ENCODE data around the gene CORO1C. TPM values are rescaled to one million over a fixed set of nuclear protein-coding genes. Genes with fewer than 3 reads are reported as not detected.

The CORO1C gene
- total RNA-seq, 2 experiments from 2014 or later = 30.9 to 35.7 TPM

DNA sequence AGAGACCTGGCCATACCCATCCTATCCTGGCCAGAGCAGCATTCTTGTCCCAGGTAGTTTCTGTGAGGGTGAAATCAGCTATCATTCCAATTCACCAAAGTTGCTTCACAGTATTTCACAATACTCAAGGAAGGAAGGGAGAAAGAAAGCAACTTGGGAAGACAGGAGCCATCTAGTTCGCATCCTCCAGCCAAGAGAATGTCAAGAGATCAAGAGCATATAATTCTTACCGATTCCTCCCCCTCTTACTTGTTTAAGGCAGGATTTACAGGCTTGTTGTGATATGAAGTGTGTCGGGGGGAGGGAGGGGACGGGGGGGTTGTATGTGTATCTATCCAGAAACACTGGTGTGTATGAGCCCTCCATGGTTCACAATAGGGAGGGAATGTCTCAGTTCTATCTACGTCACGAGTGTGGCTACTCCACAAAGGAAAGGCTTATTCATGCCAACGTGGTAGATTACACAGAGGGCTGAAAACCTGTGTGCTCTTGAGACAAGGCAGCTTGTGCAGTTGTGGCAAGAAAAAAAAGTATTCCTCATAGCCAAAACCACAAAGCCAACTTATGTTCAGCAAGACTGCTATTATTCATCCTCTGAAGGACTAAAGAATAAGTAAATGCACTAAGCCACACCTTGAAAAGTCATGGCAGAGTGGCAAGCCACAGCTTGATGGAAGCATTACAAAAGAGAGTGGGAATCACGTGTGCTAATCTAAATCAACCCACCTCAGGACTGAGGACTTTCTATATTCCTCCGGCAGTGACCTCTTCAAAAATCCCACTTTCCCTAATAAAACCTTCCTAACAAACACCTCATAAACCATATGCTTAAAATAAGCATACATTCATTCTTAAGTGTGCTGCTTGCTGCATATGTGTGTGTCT lies 35.0 kb downstream of the CORO1C start:
- Mint-ChIP-seq H3K27ac (no peak overlapping the region), H3K4me3 (no peak overlapping the region), H3K9me3 (no peaks in the 10 kb centered on the region), H3K4me1 (peaks cover 48% of the 10 kb centered on the region), H3K36me3 (ENCODE audit: low read depth) (peaks cover 14% of the 10 kb centered on the region), H3K27me3 (no peaks in the 10 kb centered on the region)
- DNase-seq = no peak
- ChIA-PET POLR2A (interaction anchor here (0.9 to 2.0 kb wide), 3 partner anchors 11 to 34 kb away, joined by 3 to 10 read pairs (median 5); no protein-coding TSS in a partner anchor), CTCF (interaction anchor here (0.7 to 1.7 kb wide), 6 partner anchors 11 to 107 kb away, joined by 3 to 6 read pairs (median 5); no protein-coding TSS in a partner anchor)

DNA sequence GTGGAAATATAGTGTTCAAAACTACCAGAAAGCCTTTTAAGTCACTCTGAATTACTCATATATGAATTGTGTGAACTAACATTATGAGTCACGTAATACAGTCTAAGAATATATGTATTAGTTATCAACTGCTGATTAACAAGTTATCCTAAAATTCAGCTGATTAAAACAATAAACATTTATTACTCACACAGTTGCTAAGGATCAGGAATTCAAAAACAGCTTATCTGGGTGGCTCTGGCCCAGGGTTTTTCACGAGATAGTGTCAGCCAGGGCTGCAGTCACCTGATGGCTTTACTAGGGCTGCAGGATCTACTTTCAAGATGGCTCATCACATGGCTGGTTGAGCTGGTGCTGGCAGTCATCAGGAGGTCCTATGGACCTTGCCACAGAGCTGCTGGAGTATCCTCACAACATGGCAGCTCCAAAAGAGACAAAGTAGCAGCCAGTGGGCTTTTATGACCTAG lies 36.5 kb downstream of the CORO1C start:
- POLR2A ChIA-PET = interaction anchor here (0.8 to 1.9 kb wide), 4 partner anchors 9 to 66 kb away, joined by 3 to 10 read pairs (median 3); no protein-coding TSS in a partner anchor
- Mint-ChIP-seq H3K4me1 (peaks cover 64% of the 10 kb centered on the region), H3K36me3 (ENCODE audit: low read depth) (peaks cover 1% of the 10 kb centered on the region), H3K27me3 (no peaks in the 10 kb centered on the region), H3K9me3 (no peaks in the 10 kb centered on the region), H3K27ac (no peak overlapping the region), H3K4me3 (no peak overlapping the region)
- CTCF ChIA-PET = interaction anchor here (0.5 to 1.7 kb wide), 3 partner anchors 16 to 109 kb away, joined by 4 to 5 read pairs (median 5); no protein-coding TSS in a partner anchor
- no peak for DNase-seq

DNA sequence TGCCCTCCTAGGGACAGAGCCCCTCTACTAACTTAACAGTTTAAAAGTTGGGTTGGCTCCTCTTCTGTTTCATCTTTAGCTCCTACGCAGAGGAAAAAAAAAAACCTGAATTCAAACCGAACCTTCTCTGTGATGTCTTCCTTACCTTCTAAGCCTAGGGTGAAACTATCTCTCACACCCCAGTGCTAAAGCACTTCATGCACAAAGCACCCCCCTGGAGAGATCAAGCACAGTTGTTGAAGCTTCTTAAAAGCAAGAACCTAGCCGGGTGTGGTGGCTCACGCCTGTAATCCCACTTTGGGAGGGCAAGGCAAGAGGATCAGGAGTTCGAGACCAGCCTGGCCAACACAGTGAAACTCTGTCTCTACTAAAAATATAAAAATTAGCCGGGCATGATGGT lies 37.6 kb downstream of the CORO1C start:
- CTCF ChIA-PET = interaction anchor here (1.3 kb wide), 1 partner anchor 109 kb away, joined by 3 read pairs; no protein-coding TSS in a partner anchor
- H3K4me3 Mint-ChIP-seq = peak overlapping the region; percentile 19

DNA sequence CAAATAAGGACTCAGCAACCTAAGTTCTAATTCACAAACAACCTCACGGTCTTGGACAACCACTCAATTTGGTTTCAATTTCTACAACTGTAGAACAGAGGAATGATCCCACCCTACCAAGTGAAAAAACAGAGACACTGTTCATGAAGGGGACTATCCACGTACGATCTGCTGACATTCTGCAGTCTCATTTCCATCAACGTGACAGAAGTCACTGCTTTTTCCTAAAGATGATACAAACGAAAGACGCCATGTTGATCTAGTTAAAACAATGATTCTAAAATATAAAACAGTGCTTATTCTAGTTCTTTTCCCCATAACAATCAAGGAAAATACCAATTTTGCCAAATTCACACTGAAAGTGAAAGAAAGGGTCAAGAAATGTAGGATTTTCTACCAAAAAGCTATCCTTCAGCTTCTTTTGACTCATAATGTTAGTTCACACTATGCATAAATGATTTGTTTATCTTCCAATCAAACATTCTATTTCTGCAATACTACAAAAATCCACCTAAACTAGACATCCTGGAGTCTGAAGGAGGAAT lies 38.1 kb downstream of the CORO1C start:
- DNase-seq = no peak
- peak overlapping the region; percentile 89 for H3K27ac Mint-ChIP-seq
- no peaks in the 10 kb centered on the region for H3K36me3 Mint-ChIP-seq (ENCODE audit: low read depth)
- peaks cover 74% of the 10 kb centered on the region for H3K4me1 Mint-ChIP-seq
- no peaks in the 10 kb centered on the region for H3K9me3 Mint-ChIP-seq
- H3K27me3 Mint-ChIP-seq = no peaks in the 10 kb centered on the region
- CTCF ChIA-PET = interaction anchor here (0.7 to 1.3 kb wide), 2 partner anchors 29 to 110 kb away, joined by 3 read pairs; no protein-coding TSS in a partner anchor
- peak overlapping the region; percentile 53 for H3K4me3 Mint-ChIP-seq
- POLR2A ChIA-PET = interaction anchor here (1.5 to 5.4 kb wide), 3 partner anchors 55 to 66 kb away, joined by 3 to 46 read pairs (median 4); partner anchors contain the start of gene SELPLG

More for the DNA sequence above, 37.6 kb downstream of the CORO1C start:
- Mint-ChIP-seq H3K4me1 (peaks cover 72% of the 10 kb centered on the region), H3K36me3 (ENCODE audit: low read depth) (no peaks in the 10 kb centered on the region), H3K27me3 (no peaks in the 10 kb centered on the region), H3K27ac (peak overlapping the region; percentile 89), H3K9me3 (no peaks in the 10 kb centered on the region)
- no peak for DNase-seq
- POLR2A ChIA-PET = interaction anchor here (1.5 to 5.4 kb wide), 2 partner anchors 55 to 60 kb away, joined by 3 to 46 read pairs; partner anchors contain the start of gene SELPLG

DNA sequence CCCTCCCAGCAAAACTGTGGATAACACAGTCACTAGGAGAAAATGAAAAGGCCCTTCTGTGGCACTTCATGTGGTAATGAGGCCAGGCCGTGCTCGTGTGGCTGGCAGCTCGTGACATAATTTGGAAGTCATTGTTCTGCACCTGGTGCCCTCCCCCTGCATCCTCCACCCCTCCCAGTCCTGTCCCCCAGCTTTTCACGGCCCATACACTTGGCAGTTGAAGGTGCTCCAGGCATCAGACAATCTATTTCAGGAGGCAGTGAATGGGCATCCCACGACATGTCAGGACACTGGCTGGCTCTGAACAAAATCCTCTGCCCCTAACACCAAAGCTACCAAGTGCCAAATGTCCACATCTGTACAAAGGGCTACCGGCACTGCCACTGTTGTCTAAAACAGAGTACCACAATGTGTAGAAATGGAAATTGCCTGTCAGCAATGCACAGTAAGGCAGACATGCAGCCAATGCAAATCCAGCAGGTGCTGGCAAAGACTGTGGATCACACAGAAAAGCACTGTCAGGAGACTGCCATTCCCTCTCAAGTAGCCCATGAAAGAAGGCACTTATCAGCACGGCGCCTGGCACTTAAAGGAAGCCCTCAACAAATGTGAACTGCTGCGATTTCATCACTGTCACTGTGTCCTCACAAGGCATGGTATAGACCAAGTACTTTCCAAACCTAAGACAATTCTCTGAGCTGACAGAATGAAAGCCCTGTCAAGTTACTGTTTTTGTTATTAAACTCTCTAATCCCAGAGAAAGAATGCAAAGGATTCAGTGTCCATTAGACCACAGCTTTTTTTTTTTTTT lies 39.1 kb downstream of the CORO1C start:
- Mint-ChIP-seq H3K36me3 (ENCODE audit: low read depth) (no peaks in the 10 kb centered on the region), H3K4me3 (peak overlapping the region; percentile 66), H3K27ac (peak overlapping the region; percentile 89), H3K4me1 (peaks cover 74% of the 10 kb centered on the region), H3K9me3 (no peaks in the 10 kb centered on the region), H3K27me3 (no peaks in the 10 kb centered on the region)
- DNase-seq = no peak
- POLR2A ChIA-PET = interaction anchor here (1.0 to 5.4 kb wide), 9 partner anchors 25 to 933 kb away, joined by 3 to 46 read pairs (median 4); partner anchors contain the start of genes ISCU, SART3 and SELPLG
- CTCF ChIA-PET = interaction anchor here (0.7 to 2.9 kb wide), 10 partner anchors 13 to 420 kb away, joined by 3 to 21 read pairs (median 4); partner anchors contain the start of genes CORO1C and ISCU

DNA sequence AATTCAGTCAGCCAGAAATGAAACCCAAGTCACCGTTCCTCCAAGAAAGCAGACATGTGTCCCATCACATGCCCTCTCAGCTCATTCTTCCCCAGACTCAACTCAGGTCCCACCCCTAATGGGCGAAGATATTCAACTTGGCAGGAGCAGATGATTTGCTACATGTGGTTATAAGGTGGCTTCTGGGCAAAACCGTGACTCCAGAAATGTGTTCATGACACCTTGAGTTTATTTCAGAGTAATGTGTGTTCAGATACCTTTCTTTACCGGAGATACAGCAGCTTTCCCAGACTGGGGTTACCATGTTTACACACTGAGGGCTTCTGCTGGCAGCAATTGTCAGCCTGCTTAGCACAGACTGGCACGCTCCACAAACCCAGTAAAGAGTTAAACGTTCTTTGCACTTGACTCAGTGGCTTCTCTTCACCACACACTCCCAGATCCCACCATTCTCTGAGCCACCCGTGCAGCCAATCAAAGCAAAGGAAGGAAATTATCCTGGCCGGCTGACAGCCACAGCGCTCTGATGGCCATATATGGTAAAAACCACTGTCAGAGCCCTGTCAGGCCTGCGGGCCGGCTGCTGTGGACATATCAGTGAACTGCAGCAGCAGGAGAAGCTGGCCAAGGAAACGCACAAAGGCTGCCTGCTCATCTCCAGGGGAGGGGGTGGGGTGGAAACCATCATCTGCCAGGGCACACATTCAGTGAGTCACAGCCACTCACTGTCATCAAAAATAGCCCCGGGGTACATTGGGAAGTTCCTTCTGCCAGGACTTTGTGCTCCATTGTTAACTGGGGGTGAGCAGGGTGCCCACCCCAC lies 39.9 kb downstream of the CORO1C start:
- Mint-ChIP-seq H3K27me3 (no peaks in the 10 kb centered on the region), H3K4me3 (peak overlapping the region; percentile 66), H3K27ac (peak overlapping the region; percentile 89), H3K36me3 (ENCODE audit: low read depth) (no peaks in the 10 kb centered on the region), H3K9me3 (no peaks in the 10 kb centered on the region), H3K4me1 (peaks cover 66% of the 10 kb centered on the region)
- DNase-seq = peak; percentile 83
- ChIA-PET POLR2A (interaction anchor here (0.8 to 5.4 kb wide), 14 partner anchors 11 to 932 kb away, joined by 3 to 46 read pairs (median 3); partner anchors contain the start of genes ISCU, SART3, SELPLG and SSH1), CTCF (interaction anchor here (0.8 to 2.9 kb wide), 16 partner anchors 10 to 1154 kb away, joined by 3 to 21 read pairs (median 4); partner anchors contain the start of genes CORO1C, ISCU, SART3 and SELPLG)

DNA sequence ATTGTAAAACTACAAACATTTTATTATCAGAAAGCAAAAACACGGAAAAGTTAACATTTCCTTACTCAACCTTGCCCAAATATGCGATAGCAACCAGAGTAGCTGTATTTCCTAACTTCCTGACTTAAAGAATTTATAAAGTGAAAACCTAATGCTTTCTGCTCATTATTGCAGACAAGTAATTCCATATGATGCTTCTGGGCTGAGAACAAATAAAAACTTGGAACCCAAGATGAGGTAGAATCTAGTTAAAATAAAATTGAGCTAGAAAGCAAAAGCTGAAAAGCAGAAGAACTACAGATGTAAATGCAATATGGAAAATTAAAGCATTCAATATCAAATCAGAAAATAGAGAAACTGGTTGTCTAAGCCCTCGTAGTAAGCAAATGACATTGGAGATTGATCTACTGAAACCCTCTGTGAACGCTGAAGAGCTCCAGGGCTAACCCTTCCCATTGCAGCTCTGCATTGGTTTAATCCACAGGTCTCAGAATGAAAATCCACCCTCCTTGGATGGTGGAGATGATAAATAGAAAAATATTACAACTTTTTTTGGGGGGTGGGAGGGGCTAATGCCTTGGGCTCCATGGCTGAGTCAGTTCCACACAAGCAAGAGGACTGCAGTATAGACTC lies 40.7 kb downstream of the CORO1C start:
- no peaks in the 10 kb centered on the region for H3K36me3 Mint-ChIP-seq (ENCODE audit: low read depth)
- H3K4me1 Mint-ChIP-seq = peaks cover 64% of the 10 kb centered on the region
- H3K9me3 Mint-ChIP-seq = no peaks in the 10 kb centered on the region
- DNase-seq = no peak
- ChIA-PET POLR2A (interaction anchor here (0.8 to 5.4 kb wide), 13 partner anchors 11 to 931 kb away, joined by 3 to 46 read pairs (median 3); partner anchors contain the start of genes ISCU, SART3, SELPLG and SSH1), CTCF (interaction anchor here (0.8 to 2.9 kb wide), 13 partner anchors 11 to 1155 kb away, joined by 3 to 21 read pairs (median 5); partner anchors contain the start of genes ISCU, SART3 and SELPLG)
- H3K27me3 Mint-ChIP-seq = no peaks in the 10 kb centered on the region
- peak overlapping the region; percentile 66 for H3K4me3 Mint-ChIP-seq
- H3K27ac Mint-ChIP-seq = peak overlapping the region; percentile 89

DNA sequence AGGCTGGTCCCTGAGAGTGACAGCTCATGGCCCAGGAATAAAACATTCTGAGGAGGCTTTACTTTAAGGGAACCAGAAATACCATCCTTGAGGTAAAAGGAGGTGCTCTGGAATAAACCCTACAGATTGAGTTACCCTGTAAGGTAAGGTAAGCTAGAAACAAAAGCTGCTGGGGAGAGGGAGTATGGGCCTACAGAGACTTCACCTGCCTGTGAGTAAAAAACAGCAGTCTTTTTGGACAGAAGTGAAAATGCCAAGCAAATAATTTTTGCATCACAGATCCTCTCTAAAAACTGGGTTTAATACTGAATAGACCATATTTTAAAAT lies 41.2 kb downstream of the CORO1C start:
- ChIA-PET POLR2A (interaction anchor here (0.9 to 5.4 kb wide), 7 partner anchors 12 to 168 kb away, joined by 3 to 46 read pairs (median 5); partner anchors contain the start of genes ISCU and SELPLG), CTCF (interaction anchor here (0.8 to 2.9 kb wide), 10 partner anchors 11 to 1155 kb away, joined by 3 to 21 read pairs (median 6); partner anchors contain the start of gene SELPLG)
- H3K9me3 Mint-ChIP-seq = no peaks in the 10 kb centered on the region
- DNase-seq = no peak
- H3K27ac Mint-ChIP-seq = peak overlapping the region; percentile 89
- H3K4me3 Mint-ChIP-seq = peak overlapping the region; percentile 5
- H3K27me3 Mint-ChIP-seq = no peaks in the 10 kb centered on the region
- peaks cover 64% of the 10 kb centered on the region for H3K4me1 Mint-ChIP-seq
- H3K36me3 Mint-ChIP-seq (ENCODE audit: low read depth) = no peaks in the 10 kb centered on the region

DNA sequence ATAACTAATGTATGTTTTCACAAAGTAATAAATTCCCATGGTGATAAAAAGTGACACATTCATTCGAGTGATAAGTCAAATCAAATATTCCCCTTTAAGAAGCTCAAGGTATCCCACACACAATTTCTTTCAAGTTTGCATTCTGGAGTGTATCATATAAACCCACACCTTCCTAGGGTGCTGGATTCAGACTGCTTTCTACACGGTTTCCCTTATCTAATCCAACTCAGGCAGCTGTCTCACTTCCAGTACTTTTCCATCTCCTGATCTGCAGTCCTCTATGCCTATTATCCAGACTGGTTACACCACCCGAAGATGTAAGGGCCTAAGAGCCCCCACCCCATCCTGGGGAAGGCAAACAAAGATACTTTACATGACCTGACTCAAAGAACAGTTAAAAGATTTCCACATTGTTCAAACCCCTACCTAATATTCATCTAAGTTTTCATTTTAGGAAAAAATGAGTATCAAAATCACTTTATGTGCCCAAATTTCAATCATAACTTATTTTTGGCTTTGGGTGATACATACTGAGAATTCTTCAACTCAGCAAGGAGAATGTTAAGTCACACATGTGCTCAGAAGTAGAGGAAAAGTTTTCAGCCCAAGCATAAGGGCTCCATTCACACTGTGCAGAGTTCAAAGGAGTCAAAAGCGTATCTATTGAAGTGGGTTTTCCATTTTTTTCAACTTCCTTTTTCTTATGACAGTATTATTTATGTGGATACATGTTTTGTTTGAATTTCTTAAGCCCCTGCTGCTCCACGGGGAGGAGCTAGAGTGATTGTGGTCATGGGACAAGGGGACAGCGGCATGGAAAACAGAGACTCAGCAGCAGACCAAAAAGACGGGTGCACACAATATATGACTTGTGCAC lies 41.8 kb downstream of the CORO1C start:
- peak overlapping the region; percentile 5 for H3K4me3 Mint-ChIP-seq
- peak overlapping the region; percentile 89 for H3K27ac Mint-ChIP-seq
- H3K4me1 Mint-ChIP-seq = peaks cover 64% of the 10 kb centered on the region
- no peaks in the 10 kb centered on the region for H3K36me3 Mint-ChIP-seq (ENCODE audit: low read depth)
- ChIA-PET POLR2A (interaction anchor here (0.9 to 5.4 kb wide), 5 partner anchors 13 to 127 kb away, joined by 3 to 46 read pairs (median 5); partner anchors contain the start of genes ISCU and SELPLG), CTCF (interaction anchor here (1.2 to 2.9 kb wide), 6 partner anchors 12 to 114 kb away, joined by 3 to 21 read pairs (median 7); partner anchors contain the start of gene SELPLG)
- DNase-seq = no peak
- H3K9me3 Mint-ChIP-seq = no peaks in the 10 kb centered on the region
- no peaks in the 10 kb centered on the region for H3K27me3 Mint-ChIP-seq

DNA sequence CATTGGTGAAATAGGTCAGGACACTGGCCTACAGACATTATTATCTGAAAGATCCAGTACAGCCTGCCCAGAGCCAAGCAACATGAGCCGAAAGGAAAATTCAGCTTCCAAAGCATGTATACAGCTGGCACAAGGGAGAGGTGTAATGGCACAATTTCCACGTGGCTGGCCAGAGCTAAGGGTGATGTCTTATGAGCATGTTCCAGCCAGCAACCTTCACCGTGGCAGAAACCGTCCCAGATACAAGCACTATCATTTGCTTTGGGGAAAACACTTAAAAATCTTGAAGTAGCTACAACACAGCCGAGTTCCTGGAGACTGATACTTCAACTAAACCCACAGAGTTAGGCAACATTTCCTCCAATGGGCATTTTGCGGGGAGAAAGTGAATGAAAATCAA lies 44.5 kb downstream of the CORO1C start:
- H3K9me3 Mint-ChIP-seq = no peaks in the 10 kb centered on the region
- ChIA-PET POLR2A (interaction anchor here (0.7 to 1.7 kb wide), 4 partner anchors 44 to 124 kb away, joined by 3 to 6 read pairs (median 4); partner anchors contain the start of genes ISCU and SELPLG), CTCF (interaction anchor here (1.4 to 1.9 kb wide), 5 partner anchors 15 to 122 kb away, joined by 3 to 11 read pairs (median 4); no protein-coding TSS in a partner anchor)

More for the DNA sequence above, 44.5 kb downstream of the CORO1C start:
- Mint-ChIP-seq H3K4me1 (peaks cover 48% of the 10 kb centered on the region), H3K4me3 (no peak overlapping the region), H3K36me3 (ENCODE audit: low read depth) (no peaks in the 10 kb centered on the region), H3K27me3 (no peaks in the 10 kb centered on the region), H3K27ac (no peak overlapping the region)
- no peak for DNase-seq

Measured in activated CD4-positive, alpha-beta memory T cell treated with anti-CD3 and anti-CD28 coated beads, Interleukin-2, amount 10 ng/mL, durations not matched to agents 7 days and 5 days (primary cell).